NCI-H82 treated with DMSO at 0.1 percent for 48 hours (cell line): ENCODE measurements around the gene GCG.
A peak's percentile ranks its signal among the peaks of the same experiment; 100 is the strongest.

Source experiments
- DNase-seq: peaks from one replicate; lab custom pipeline; 2025; ENCODE audit not compliant: unreplicated experiment; lab: John Stamatoyannopoulos, UW

Gene GCG

GRCh38 chr2:162103443-162104009 lies 48.5 kb downstream of the GCG start:
- DNase-seq: peak; percentile 49

DNA sequence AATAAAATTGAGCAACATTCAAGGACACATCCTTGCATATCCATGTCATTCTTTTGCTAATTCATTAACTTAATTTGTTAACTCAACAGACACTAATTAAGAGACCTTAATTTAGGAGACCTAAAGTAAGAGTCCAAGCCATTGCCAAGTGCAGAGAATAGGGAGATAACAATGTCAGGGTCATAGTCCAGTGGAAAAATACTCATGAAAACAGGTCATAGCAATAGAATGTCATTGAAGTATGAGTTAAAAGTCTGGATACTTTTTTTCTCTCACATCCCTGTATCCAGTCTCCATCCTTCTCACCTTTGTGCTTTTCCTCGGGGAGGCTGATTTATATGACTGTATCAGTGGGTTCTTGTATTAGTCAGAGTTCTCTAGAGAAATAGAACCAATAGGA lies 51.5 kb downstream of the GCG start:
- DNase-seq: no peak

DNA sequence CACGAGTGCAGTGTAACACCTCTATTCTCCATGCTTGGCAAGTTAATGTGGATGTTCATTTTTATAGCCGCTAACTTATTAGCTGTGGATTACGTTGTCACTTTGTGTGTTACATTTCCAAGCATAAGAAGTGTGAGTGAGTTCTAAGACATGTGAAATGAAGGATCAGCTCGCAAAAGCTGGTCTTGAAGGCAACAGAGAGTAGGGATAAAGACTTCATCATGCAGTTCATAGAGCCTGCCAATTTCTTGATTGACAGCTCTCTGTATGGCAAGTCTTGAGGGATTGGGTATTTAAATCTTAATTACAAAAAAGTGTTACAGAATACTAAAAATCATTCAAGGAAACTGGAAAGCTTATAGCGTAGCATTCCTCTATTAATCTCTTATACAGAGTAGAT lies 52.2 kb downstream of the GCG start:
- DNase-seq: no peak
